ENCODE measurements around the gene PCTP. TPM values are rescaled to one million over a fixed set of nuclear protein-coding genes. Genes with fewer than 3 reads are reported as not detected.

PCTP gene
- total and polyA plus RNA-seq, 9 of the 15 experiments (the other 6 are each of a cell fraction or from before 2014, with no cell fraction given), result 10.9 to 62.3 (median 41.2) TPM

DNA sequence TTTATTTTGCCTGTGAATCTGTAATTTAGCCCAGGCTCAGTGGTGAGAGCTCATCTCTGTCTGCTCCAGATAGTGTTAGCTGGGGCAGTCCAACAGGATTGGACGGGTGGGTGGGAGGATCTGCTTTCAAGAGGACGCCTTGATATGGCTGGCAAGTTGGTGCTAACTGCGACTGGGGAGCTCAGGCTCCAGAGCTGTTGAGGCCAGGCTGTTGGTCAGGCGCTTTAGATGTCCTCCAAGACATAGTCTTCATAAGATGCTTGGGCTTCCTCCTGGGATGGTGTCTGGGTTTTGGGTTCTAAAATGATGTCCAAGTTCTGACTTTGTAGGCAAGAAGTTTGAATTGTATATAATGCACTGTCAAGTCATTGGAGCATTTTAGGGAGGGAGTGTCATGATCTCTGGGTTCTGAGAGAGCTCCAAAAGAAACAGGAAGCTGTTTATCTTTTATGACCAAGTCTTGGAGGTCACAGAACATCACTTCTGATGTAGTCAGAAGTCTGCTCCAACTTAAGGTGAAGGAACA, 12.8 kb upstream of the PCTP start (continued):
- TF ChIP-seq, protein P1, sequence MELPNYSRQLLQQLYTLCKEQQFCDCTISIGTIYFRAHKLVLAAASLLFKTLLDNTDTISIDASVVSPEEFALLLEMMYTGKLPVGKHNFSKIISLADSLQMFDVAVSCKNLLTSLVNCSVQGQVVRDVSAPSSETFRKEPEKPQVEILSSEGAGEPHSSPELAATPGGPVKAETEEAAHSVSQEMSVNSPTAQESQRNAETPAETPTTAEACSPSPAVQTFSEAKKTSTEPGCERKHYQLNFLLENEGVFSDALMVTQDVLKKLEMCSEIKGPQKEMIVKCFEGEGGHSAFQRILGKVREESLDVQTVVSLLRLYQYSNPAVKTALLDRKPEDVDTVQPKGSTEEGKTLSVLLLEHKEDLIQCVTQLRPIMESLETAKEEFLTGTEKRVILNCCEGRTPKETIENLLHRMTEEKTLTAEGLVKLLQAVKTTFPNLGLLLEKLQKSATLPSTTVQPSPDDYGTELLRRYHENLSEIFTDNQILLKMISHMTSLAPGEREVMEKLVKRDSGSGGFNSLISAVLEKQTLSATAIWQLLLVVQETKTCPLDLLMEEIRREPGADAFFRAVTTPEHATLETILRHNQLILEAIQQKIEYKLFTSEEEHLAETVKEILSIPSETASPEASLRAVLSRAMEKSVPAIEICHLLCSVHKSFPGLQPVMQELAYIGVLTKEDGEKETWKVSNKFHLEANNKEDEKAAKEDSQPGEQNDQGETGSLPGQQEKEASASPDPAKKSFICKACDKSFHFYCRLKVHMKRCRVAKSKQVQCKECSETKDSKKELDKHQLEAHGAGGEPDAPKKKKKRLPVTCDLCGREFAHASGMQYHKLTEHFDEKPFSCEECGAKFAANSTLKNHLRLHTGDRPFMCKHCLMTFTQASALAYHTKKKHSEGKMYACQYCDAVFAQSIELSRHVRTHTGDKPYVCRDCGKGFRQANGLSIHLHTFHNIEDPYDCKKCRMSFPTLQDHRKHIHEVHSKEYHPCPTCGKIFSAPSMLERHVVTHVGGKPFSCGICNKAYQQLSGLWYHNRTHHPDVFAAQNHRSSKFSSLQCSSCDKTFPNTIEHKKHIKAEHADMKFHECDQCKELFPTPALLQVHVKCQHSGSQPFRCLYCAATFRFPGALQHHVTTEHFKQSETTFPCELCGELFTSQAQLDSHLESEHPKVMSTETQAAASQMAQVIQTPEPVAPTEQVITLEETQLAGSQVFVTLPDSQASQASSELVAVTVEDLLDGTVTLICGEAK (IDR thresholded peaks at IDR 0.05), result no peak; the same call in 1 of the 2 replicates
- TF ChIP-seq, protein P1 (CRISPR knock-in tag; IDR thresholded peaks at IDR 0.05), result no peak
- TF ChIP-seq POLR2AphosphoS2 (IDR thresholded peaks at IDR 0.05; ENCODE audit: low read length), result no peak
- no peak for TF ChIP-seq ZNF354B (CRISPR knock-in tag; IDR thresholded peaks at IDR 0.05)
- TF ChIP-seq ZNF282 (CRISPR knock-in tag; IDR thresholded peaks at IDR 0.05), result no peak
- TF ChIP-seq, protein P2, sequence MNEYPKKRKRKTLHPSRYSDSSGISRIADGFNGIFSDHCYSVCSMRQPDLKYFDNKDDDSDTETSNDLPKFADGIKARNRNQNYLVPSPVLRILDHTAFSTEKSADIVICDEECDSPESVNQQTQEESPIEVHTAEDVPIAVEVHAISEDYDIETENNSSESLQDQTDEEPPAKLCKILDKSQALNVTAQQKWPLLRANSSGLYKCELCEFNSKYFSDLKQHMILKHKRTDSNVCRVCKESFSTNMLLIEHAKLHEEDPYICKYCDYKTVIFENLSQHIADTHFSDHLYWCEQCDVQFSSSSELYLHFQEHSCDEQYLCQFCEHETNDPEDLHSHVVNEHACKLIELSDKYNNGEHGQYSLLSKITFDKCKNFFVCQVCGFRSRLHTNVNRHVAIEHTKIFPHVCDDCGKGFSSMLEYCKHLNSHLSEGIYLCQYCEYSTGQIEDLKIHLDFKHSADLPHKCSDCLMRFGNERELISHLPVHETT (CRISPR knock-in tag; conservative IDR thresholded peaks at IDR 0.05 in 1 of 2, IDR thresholded peaks at IDR 0.05 in 1 of 2), result peak in 1 of 2 experiments; percentile 45; a peak in 1 of 4 replicates
- TF ChIP-seq, protein P3, sequence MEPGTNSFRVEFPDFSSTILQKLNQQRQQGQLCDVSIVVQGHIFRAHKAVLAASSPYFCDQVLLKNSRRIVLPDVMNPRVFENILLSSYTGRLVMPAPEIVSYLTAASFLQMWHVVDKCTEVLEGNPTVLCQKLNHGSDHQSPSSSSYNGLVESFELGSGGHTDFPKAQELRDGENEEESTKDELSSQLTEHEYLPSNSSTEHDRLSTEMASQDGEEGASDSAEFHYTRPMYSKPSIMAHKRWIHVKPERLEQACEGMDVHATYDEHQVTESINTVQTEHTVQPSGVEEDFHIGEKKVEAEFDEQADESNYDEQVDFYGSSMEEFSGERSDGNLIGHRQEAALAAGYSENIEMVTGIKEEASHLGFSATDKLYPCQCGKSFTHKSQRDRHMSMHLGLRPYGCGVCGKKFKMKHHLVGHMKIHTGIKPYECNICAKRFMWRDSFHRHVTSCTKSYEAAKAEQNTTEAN (CRISPR knock-in tag; IDR thresholded peaks at IDR 0.05), result no peak
- no peak for TF ChIP-seq ZFP1 (CRISPR knock-in tag; IDR thresholded peaks at IDR 0.05)
- TF ChIP-seq PHF21A (IDR thresholded peaks at IDR 0.05; ENCODE audit: borderline replicate concordance, low read depth), result no peak
- TF ChIP-seq, protein P4, sequence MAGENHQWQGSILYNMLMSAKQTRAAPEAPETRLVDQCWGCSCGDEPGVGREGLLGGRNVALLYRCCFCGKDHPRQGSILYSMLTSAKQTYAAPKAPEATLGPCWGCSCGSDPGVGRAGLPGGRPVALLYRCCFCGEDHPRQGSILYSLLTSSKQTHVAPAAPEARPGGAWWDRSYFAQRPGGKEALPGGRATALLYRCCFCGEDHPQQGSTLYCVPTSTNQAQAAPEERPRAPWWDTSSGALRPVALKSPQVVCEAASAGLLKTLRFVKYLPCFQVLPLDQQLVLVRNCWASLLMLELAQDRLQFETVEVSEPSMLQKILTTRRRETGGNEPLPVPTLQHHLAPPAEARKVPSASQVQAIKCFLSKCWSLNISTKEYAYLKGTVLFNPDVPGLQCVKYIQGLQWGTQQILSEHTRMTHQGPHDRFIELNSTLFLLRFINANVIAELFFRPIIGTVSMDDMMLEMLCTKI (IDR thresholded peaks at IDR 0.05; ENCODE audit: partially characterized antibody), result no peak
- TF ChIP-seq MCM3 (IDR thresholded peaks at IDR 0.05), result no peak
- TF ChIP-seq, protein P5, sequence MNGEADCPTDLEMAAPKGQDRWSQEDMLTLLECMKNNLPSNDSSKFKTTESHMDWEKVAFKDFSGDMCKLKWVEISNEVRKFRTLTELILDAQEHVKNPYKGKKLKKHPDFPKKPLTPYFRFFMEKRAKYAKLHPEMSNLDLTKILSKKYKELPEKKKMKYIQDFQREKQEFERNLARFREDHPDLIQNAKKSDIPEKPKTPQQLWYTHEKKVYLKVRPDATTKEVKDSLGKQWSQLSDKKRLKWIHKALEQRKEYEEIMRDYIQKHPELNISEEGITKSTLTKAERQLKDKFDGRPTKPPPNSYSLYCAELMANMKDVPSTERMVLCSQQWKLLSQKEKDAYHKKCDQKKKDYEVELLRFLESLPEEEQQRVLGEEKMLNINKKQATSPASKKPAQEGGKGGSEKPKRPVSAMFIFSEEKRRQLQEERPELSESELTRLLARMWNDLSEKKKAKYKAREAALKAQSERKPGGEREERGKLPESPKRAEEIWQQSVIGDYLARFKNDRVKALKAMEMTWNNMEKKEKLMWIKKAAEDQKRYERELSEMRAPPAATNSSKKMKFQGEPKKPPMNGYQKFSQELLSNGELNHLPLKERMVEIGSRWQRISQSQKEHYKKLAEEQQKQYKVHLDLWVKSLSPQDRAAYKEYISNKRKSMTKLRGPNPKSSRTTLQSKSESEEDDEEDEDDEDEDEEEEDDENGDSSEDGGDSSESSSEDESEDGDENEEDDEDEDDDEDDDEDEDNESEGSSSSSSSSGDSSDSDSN (IDR thresholded peaks at IDR 0.05; ENCODE audit: borderline replicate concordance in 1 of 2, low read depth in 2 of 2, low read length in 2 of 2), result 0 out of 4 replicates have a peak, but pooled peaks of 1 of the 2 experiments have one; percentile 51
